ENCODE data around the gene GTPBP1. TPM values are rescaled to one million over a fixed set of nuclear protein-coding genes. Genes with fewer than 3 reads are reported as not detected.

GTPBP1 gene
- total and polyA plus RNA-seq, 2 donors (not counting 3 experiments of a cell fraction or from before 2014, with no cell fraction given), result 29.8 to 50.3 TPM

- Histone ChIP-seq H3K79me2 (ENCODE audit: control insufficient read depth, insufficient read depth, low read length) (peaks cover 70% of the 10 kb centered on the region), H3K4me1 (ENCODE audit: control insufficient read depth, extremely low read depth, insufficient read depth, low read length) (peaks cover 56% of the 10 kb centered on the region), H3K9me1 (replicated peaks; ENCODE audit: control insufficient read depth, extremely low read depth, insufficient read depth, low read length) (no peaks in the 10 kb centered on the region), H3K9me3 (replicated peaks; ENCODE audit: control insufficient read depth, insufficient read depth, low read length) (no peaks in the 10 kb centered on the region), H3K9ac (replicated peaks; ENCODE audit: extremely low read depth, insufficient read depth, low read length) (no peak overlapping the region), H4K20me1 (replicated peaks; ENCODE audit: control insufficient read depth, extremely low read depth, insufficient read depth, low read length) (peaks cover 2% of the 10 kb centered on the region), H3K27me3 (ENCODE audit: control insufficient read depth in 2 of 2, insufficient read depth in 2 of 2, low read length in 2 of 2) (no peaks in the 10 kb centered on the region), H3K4me3 (replicated peaks in 1 of 3; ENCODE audit: insufficient read depth in 1 of 3, low read depth in 1 of 3, low read length in 3 of 3) (no peak overlapping the region), H3K36me3 (ENCODE audit: control insufficient read depth in 2 of 2, extremely low read depth in 1 of 2, insufficient read depth in 2 of 2, low read length in 2 of 2) (peaks cover 10 to 13% of the 10 kb centered on the region in 2 experiments), H2AFZ (ENCODE audit: low read depth, low read length) (no peak overlapping the region), H3K4me2 (ENCODE audit: insufficient read depth, low read length) (peak overlapping the region; percentile 12), H3K27ac (ENCODE audit: insufficient read depth, low read depth, low read length) (peak overlapping the region; percentile 69)
- peak; percentile 74 for FAIRE-seq
- ChIA-PET POLR2A (no interaction called here), CTCF (interaction anchor here (1.1 to 7.3 kb wide), 3 partner anchors 11 to 26 kb away, joined by 3 to 59 read pairs (median 4); partner anchors contain the start of gene TOMM22)
- peak; percentile 77 for DNase-seq (ENCODE audit: low read depth, low spot score)
- peak; percentile 84 for TF ChIP-seq GATA2 (IDR thresholded peaks at IDR 0.05; ENCODE audit: insufficient read depth, insufficient read length, low read depth, low read length)
- no peak for TF ChIP-seq EZH2 (IDR thresholded peaks at IDR 0.05; ENCODE audit: borderline replicate concordance, low read depth, low read length, severe bottlenecking)
- peak; percentile 60 for TF ChIP-seq POLR2AphosphoS5 (IDR thresholded peaks at IDR 0.05; ENCODE audit: insufficient read depth, low read depth, low read length)
- no peak for TF ChIP-seq MAX (IDR thresholded peaks at IDR 0.05; ENCODE audit: insufficient read depth, insufficient read length)
- TF ChIP-seq POLR2A (IDR thresholded peaks at IDR 0.05; ENCODE audit: low read depth, low read length), result no peak
- TF ChIP-seq CTCF (IDR thresholded peaks at IDR 0.05; ENCODE audit: extremely low read depth in 1 of 2, insufficient read depth in 1 of 2, low read depth in 1 of 2, low read length in 2 of 2), result no peak
- no peak for TF ChIP-seq MYC (IDR thresholded peaks at IDR 0.05; ENCODE audit: low read depth, low read length)
- TF ChIP-seq JUN (IDR thresholded peaks at IDR 0.05; ENCODE audit: borderline replicate concordance, insufficient read depth, insufficient read length, low read depth), result peak; percentile 28
- no peak for TF ChIP-seq FOS (IDR thresholded peaks at IDR 0.05; ENCODE audit: borderline replicate concordance, insufficient read depth, low read length)
- BruUV-seq (replicated peaks), result no TSS peak
- dilution Hi-C loops (cut with MboI; ENCODE audit: extremely low pct_ligation_motif_present, low sequenced_read_pairs), result no loop called here
- intact Hi-C loops (cut with micrococcal nuclease), result no loop called here
These were observed 11.7 kb upstream of the GTPBP1 start for GRCh38 chr22:38694049-38694448.
